HFFc6 (cell line): ENCODE measurements around the gene APOC3. TPM values are rescaled to one million over a fixed set of nuclear protein-coding genes. Genes with fewer than 3 reads are reported as not detected.
A peak's percentile ranks its signal among the peaks of the same experiment; 100 is the strongest.
"Not testable (repeated sequence)": the region's sequence is repeated elsewhere in the genome, so short reads cannot be mapped to it uniquely, and the experiment has no call there.

Experiments
- DNase-seq: peaks from one replicate; pipeline ENCODE4 v3.0.0-alpha.2; 2018
- H3K27ac Mint-ChIP-seq: 2 replicates; pipeline ENCODE4 v1.8.0; 2020; ENCODE audit warnings: mild to moderate bottlenecking, mixed read lengths
- H3K27me3 Mint-ChIP-seq: 2 replicates; pipeline ENCODE4 v1.8.0; 2021; ENCODE audit warnings: mild to moderate bottlenecking, moderate library complexity, mixed read lengths; ENCODE audit not compliant: insufficient read depth
- H3K36me3 Mint-ChIP-seq: 2 replicates; pipeline ENCODE4 v1.8.0; 2021; ENCODE audit warnings: low read depth, mixed read lengths
- H3K4me1 Mint-ChIP-seq: 2 replicates; pipeline ENCODE4 v1.8.0; 2020; ENCODE audit warnings: low read depth, mixed read lengths
- H3K4me3 Mint-ChIP-seq: 2 replicates; pipeline ENCODE4 v1.8.0; 2020; ENCODE audit warnings: mild to moderate bottlenecking, moderate library complexity, mixed read lengths
- H3K9me3 Mint-ChIP-seq: 2 replicates; pipeline ENCODE4 v1.8.0; 2020; ENCODE audit warnings: mild to moderate bottlenecking, mixed read lengths
- CTCF ChIP-seq: fragments of 200-600 bp; sonication (generic); IDR thresholded peaks from 2 replicates; pipeline ENCODE4 v1.5.0; 2021; ENCODE audit warnings: antibody characterized with exemption, mild to moderate bottlenecking
- total RNA-seq, 6 experiments: library from RNA; stranded (reverse); fragmentation: NEBNext Ultra II Directional; extraction: Animal tissue kit (Norgen Biotek cat#: 25700); gene quantifications; 2 replicates in 1 of 6; 3 replicates in 5 of 6; pipeline ENCODE4 v1.2.3, GENCODE V29; 2021

Gene APOC3
- total RNA-seq, 6 experiments from 2014 or later, result not detected

DNA sequence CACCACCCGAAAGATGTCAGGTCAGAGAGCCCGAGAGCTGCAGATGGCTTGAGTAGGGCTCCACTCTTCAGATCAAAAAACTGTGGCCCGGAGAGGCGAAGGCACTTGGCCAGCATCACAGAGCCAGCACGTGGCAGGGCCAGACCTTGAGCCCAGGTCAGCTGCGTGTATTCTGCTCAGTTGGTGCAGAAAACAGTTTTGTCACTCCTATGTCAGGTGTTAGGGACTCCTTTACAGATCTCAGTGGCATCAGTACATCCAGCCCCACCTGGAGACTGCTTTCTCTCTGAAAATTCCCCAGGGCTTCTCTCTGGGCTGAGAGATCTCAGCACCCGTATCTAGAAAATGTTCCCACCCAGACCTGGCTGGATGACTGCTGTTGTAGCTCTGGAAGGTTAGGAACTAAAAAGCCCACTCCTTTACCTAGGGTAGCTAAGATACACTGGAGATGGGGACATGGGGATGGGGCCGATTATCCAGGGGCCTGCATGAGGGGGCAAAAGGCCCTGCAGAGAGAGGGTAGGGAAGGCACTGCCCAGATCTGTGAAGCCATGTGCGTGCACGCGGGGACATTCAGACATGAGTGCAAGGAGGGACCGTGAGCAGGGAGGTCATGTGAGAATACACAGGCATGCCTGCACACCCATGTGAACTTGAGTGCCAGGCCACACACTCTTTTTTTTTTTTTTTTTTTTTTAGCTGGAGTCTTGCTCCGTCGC, 4.3 kb downstream of the APOC3 start:
- Mint-ChIP-seq H3K27me3 (peaks cover 11% of the 10 kb centered on the region), H3K4me1 (peaks cover 10% of the 10 kb centered on the region), H3K27ac (no peak overlapping the region), H3K9me3 (no peaks in the 10 kb centered on the region), H3K4me3 (no peak overlapping the region), H3K36me3 (no peaks in the 10 kb centered on the region)
- TF ChIP-seq CTCF, result no peak
- no peak for DNase-seq

DNA sequence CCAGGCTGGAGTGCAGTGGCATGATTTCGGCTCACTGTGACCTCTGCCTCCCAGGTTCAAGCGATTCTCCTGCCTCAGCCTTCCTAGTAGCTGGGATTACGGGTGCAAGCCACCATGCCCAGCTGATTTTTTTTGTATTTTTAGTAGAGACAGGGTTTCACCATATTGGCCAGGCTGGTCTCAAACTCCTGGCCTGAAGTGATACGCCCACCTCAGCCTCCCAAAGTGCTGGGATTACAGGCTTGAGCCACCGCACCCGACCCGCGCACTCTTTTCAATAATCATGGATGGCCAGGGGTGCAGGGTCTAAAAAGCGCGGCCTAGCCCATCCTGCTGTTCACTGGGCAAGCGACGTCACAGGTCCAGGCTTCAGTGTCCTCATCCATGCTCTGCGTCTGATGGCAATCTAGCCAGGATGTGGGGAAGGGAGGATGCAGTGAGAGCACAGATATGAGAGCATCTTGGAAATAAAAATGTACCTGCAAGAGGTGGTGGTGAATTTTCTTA, 4.9 kb downstream of the APOC3 start:
- peaks cover 11% of the 10 kb centered on the region for H3K27me3 Mint-ChIP-seq
- peak overlapping the region; percentile 19; the same call in 1 of the 2 replicates for H3K4me3 Mint-ChIP-seq
- not testable (repeated sequence) for H3K36me3 Mint-ChIP-seq, DNase-seq, H3K27ac Mint-ChIP-seq, H3K9me3 Mint-ChIP-seq
- peaks cover 10% of the 10 kb centered on the region for H3K4me1 Mint-ChIP-seq

- H3K27ac Mint-ChIP-seq, result no peak overlapping the region
- no peaks in the 10 kb centered on the region for H3K9me3 Mint-ChIP-seq
- peaks cover 9% of the 10 kb centered on the region for H3K27me3 Mint-ChIP-seq
- peaks cover 10% of the 10 kb centered on the region for H3K4me1 Mint-ChIP-seq
- no peak for DNase-seq
- peak overlapping the region; percentile 19; the same call in 1 of the 2 replicates for H3K4me3 Mint-ChIP-seq
- no peak for TF ChIP-seq CTCF
- no peaks in the 10 kb centered on the region for H3K36me3 Mint-ChIP-seq
Measured at GRCh38 chr11:116835042-116835772, 5.5 kb downstream of the APOC3 start.

- DNase-seq, result peak; percentile 90
- TF ChIP-seq CTCF, result peak; percentile 81
- Mint-ChIP-seq H3K36me3 (no peaks in the 10 kb centered on the region), H3K27ac (peak overlapping the region; percentile 65; the same call in 1 of the 2 replicates), H3K4me3 (peak overlapping the region; percentile 53; the same call in 1 of the 2 replicates), H3K9me3 (no peaks in the 10 kb centered on the region), H3K27me3 (peaks cover 9% of the 10 kb centered on the region), H3K4me1 (peaks cover 10% of the 10 kb centered on the region)
Measured at GRCh38 chr11:116835791-116836631, 6.3 kb downstream of the APOC3 start.

- peaks cover 9% of the 10 kb centered on the region for H3K27me3 Mint-ChIP-seq
- no peak overlapping the region for H3K4me3 Mint-ChIP-seq
- H3K36me3 Mint-ChIP-seq, result no peaks in the 10 kb centered on the region
- peaks cover 10% of the 10 kb centered on the region for H3K4me1 Mint-ChIP-seq
- no peak for TF ChIP-seq CTCF
- no peak overlapping the region for H3K27ac Mint-ChIP-seq
- no peak for DNase-seq
- no peaks in the 10 kb centered on the region for H3K9me3 Mint-ChIP-seq
Measured at GRCh38 chr11:116836632-116836991, 6.9 kb downstream of the APOC3 start.
